ENCODE data around the gene PRELP. TPM values are rescaled to one million over a fixed set of nuclear protein-coding genes. Genes with fewer than 3 reads are reported as not detected.

The PRELP gene
- total and polyA plus RNA-seq, 2 of the 8 experiments (the other 6 are each of a cell fraction or from before 2014, with no cell fraction given) = 0.13 to 0.23 TPM

DNA sequence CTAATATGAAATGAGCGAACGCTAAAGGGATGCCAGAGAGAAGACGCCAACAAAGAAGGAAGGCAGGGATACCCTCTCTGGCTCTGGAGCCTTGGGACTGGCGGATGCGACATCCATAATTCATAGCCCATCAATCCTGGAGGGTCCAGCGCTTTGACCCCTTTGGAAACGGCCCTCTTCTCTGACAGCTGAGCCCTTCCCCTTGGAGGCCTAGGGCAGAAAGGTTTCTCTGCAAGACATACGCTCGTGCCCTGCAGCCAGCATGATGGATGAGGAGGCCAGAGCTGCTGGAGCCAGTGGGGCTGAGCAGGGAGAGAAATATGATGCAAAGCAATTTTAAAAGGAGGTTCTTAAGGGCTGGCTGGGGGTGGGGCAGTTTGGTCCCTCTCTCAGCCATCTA is 40.6 kb downstream of the PRELP start (continued):
- TF ChIP-seq, protein P1, sequence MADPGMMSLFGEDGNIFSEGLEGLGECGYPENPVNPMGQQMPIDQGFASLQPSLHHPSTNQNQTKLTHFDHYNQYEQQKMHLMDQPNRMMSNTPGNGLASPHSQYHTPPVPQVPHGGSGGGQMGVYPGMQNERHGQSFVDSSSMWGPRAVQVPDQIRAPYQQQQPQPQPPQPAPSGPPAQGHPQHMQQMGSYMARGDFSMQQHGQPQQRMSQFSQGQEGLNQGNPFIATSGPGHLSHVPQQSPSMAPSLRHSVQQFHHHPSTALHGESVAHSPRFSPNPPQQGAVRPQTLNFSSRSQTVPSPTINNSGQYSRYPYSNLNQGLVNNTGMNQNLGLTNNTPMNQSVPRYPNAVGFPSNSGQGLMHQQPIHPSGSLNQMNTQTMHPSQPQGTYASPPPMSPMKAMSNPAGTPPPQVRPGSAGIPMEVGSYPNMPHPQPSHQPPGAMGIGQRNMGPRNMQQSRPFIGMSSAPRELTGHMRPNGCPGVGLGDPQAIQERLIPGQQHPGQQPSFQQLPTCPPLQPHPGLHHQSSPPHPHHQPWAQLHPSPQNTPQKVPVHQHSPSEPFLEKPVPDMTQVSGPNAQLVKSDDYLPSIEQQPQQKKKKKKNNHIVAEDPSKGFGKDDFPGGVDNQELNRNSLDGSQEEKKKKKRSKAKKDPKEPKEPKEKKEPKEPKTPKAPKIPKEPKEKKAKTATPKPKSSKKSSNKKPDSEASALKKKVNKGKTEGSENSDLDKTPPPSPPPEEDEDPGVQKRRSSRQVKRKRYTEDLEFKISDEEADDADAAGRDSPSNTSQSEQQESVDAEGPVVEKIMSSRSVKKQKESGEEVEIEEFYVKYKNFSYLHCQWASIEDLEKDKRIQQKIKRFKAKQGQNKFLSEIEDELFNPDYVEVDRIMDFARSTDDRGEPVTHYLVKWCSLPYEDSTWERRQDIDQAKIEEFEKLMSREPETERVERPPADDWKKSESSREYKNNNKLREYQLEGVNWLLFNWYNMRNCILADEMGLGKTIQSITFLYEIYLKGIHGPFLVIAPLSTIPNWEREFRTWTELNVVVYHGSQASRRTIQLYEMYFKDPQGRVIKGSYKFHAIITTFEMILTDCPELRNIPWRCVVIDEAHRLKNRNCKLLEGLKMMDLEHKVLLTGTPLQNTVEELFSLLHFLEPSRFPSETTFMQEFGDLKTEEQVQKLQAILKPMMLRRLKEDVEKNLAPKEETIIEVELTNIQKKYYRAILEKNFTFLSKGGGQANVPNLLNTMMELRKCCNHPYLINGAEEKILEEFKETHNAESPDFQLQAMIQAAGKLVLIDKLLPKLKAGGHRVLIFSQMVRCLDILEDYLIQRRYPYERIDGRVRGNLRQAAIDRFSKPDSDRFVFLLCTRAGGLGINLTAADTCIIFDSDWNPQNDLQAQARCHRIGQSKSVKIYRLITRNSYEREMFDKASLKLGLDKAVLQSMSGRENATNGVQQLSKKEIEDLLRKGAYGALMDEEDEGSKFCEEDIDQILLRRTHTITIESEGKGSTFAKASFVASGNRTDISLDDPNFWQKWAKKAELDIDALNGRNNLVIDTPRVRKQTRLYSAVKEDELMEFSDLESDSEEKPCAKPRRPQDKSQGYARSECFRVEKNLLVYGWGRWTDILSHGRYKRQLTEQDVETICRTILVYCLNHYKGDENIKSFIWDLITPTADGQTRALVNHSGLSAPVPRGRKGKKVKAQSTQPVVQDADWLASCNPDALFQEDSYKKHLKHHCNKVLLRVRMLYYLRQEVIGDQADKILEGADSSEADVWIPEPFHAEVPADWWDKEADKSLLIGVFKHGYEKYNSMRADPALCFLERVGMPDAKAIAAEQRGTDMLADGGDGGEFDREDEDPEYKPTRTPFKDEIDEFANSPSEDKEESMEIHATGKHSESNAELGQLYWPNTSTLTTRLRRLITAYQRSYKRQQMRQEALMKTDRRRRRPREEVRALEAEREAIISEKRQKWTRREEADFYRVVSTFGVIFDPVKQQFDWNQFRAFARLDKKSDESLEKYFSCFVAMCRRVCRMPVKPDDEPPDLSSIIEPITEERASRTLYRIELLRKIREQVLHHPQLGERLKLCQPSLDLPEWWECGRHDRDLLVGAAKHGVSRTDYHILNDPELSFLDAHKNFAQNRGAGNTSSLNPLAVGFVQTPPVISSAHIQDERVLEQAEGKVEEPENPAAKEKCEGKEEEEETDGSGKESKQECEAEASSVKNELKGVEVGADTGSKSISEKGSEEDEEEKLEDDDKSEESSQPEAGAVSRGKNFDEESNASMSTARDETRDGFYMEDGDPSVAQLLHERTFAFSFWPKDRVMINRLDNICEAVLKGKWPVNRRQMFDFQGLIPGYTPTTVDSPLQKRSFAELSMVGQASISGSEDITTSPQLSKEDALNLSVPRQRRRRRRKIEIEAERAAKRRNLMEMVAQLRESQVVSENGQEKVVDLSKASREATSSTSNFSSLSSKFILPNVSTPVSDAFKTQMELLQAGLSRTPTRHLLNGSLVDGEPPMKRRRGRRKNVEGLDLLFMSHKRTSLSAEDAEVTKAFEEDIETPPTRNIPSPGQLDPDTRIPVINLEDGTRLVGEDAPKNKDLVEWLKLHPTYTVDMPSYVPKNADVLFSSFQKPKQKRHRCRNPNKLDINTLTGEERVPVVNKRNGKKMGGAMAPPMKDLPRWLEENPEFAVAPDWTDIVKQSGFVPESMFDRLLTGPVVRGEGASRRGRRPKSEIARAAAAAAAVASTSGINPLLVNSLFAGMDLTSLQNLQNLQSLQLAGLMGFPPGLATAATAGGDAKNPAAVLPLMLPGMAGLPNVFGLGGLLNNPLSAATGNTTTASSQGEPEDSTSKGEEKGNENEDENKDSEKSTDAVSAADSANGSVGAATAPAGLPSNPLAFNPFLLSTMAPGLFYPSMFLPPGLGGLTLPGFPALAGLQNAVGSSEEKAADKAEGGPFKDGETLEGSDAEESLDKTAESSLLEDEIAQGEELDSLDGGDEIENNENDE (IDR thresholded peaks at IDR 0.05; ENCODE audit: insufficient replicate concordance, low read length) = no peak
- TF ChIP-seq SIN3A (conservative IDR thresholded peaks at IDR 0.05 in 1 of 2, IDR thresholded peaks at IDR 0.05 in 1 of 2; ENCODE audit: low read depth in 1 of 2, low read length in 2 of 2) (no peak), RNF2 (IDR thresholded peaks at IDR 0.05; ENCODE audit: borderline replicate concordance, low read depth, low read length, missing control alignments, poor library complexity, severe bottlenecking) (no peak), POLR2AphosphoS5 (IDR thresholded peaks at IDR 0.05; ENCODE audit: low read depth, low read length) (no peak), TBP (IDR thresholded peaks at IDR 0.05; ENCODE audit: low read depth, low read length) (no peak), EGR1 (IDR thresholded peaks at IDR 0.05; ENCODE audit: borderline replicate concordance, low read depth, low read length) (no peak), CTBP2 (IDR thresholded peaks at IDR 0.05; ENCODE audit: borderline replicate concordance, insufficient read depth, insufficient read length, low read length) (no peak), SUZ12 (IDR thresholded peaks at IDR 0.05; ENCODE audit: low read length) (no peak)
- TF ChIP-seq, protein P2, sequence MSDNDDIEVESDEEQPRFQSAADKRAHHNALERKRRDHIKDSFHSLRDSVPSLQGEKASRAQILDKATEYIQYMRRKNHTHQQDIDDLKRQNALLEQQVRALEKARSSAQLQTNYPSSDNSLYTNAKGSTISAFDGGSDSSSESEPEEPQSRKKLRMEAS (IDR thresholded peaks at IDR 0.05) = no peak
